GM15510 (cell line): ENCODE data around the gene CTBP1.

Experiments used
- POLR2A ChIP-seq: IDR thresholded peaks from 3 replicates; pipeline ENCODE4 v1.6.1; 2011; ENCODE audit warnings: borderline replicate concordance; ENCODE audit not compliant: insufficient read length; ENCODE audit errors: extremely low read depth

The CTBP1 gene

DNA sequence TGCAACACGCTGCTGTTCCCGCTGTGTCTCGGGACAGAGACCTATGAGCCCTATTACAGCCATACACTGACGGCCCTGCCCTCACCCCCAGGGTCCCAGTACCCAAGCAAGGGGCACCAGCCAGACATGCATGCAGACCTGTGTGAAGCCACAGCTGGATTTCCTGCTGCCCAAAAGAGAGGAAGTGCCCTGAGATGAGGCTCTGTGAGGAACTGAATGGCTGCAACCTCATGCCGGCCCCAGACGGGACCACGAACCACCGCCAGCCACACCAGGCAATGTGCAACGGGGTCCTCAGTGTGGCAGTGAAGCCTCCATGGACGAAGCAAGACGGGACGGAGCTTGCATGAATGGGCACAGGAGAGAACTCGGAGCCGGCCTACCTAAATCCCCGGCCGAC lies 21.1 kb downstream of the CTBP1 start:
- TF ChIP-seq POLR2A = no peak

DNA sequence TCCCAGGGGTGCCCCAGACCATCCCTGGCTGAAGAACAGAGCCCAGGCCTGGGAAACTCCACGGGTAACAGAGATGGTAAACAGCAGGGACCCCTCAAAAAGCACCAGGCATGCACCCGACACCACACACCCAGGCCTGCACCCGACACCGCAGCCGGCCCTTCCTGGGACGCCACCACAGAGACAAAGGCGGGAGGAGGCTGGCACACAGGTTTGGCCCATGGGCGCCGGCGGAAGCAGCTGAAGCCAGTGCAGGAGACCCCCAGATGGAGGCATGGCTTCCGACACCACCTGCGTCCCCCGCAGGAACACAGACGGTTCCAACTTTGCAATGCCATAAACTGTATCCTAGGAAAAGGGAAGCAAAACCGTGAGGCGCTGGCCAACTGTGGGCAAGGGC lies 22.3 kb downstream of the CTBP1 start:
- TF ChIP-seq POLR2A = no peak

DNA sequence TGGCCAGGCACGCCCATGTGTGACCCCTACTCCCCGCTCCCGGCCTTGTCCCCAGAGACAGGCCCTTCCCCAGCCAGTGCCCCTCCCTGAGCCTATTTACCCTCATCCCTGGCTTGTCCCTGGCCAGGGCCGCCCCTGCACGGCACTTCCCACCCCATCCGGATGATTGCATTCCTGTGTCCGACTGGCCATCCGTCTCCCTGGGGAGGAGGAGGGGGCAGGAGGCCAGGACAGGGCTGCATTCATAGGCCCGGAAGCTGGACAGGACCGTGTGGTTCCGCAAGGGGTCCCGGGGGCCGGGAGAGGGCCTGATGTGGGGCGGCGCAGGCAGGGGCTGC lies 22.8 kb downstream of the CTBP1 start:
- TF ChIP-seq POLR2A = no peak

DNA sequence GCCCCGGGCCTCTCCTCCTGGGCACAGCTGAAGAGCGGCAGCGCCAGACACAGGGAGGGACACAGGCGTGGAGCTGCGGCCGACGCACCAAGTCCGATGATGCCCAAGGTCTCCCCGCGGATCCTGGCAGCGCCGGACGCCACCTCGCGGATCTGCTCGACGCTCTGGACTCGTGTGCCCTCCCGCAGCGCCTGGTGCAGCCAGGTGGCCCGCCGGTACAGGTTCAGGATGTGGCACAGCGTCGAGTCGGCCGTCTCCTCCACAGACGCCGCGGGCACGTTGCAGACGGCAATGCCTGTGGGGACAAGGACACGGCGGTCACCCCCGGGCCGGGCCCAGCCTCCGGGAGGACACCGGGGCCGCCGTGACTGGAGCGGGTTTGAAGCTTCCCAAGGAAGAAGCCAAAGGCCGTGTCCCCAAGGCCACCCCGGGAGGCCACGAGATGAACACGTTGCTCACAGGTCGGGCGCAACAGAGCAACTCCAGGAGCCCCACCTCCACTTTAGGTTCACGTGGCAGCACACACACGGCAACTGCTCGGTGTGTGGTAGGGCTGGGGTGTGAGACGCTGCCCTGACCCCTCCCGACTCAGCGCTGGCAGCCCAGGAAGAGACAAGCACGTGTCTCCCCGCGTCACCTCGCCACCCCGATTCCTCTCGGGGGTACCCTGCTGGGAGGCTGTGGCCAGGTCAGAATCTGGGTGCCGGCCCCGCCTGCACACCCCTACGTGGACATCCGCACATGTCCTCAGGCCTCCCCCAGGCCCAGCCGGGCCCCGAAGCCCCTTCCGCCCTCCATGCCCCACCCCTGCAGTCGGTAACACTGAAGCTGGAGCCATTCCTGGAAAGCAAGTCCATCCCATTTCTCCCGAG lies 23.4 kb downstream of the CTBP1 start:
- TF ChIP-seq POLR2A = no peak

DNA sequence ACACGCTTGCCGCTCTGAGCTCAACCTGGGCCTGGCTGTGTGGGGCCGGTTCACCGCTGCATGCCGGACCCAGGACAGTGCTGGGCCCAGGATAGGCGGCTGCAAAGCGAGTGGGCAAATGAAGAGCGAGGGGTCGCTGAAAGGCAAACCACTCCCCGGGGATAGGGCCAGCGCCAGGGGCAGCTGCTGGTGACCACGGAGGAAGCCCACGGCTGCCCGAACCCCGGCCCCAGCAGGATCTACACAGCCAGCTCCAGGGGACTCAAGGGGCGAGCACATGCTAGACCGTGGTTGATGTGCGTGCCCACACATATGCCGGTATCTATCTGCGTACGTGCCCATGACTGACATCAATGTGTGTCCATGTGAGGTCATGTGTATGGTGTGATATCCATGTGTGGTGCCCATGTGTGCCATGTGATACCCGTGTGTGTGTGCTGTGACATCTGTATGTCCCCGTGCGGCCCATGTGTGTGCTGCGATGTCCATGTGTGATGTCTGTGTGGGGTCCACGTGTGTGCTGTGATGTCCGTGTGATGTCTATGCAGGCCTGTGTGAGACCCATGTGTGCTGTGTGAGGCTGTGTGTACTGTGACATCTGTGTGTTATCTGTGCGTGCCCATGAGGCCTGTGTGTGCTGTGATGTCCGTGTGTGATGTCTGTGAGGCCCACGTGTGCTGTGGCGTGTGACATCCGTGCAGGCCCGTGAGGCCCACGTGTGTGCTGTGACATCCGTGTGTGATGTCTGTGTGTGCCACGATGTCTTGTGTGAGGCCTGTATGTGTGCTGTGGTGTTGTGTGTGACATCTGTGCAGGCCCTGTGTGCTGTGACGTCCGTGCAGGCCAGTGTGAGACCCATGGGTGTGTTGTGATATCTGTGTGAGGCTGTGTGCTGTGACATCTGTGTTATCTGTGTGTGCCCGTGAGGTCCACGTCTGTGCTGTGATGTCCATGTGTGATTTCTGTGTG lies 24.8 kb downstream of the CTBP1 start:
- no peak for TF ChIP-seq POLR2A

DNA sequence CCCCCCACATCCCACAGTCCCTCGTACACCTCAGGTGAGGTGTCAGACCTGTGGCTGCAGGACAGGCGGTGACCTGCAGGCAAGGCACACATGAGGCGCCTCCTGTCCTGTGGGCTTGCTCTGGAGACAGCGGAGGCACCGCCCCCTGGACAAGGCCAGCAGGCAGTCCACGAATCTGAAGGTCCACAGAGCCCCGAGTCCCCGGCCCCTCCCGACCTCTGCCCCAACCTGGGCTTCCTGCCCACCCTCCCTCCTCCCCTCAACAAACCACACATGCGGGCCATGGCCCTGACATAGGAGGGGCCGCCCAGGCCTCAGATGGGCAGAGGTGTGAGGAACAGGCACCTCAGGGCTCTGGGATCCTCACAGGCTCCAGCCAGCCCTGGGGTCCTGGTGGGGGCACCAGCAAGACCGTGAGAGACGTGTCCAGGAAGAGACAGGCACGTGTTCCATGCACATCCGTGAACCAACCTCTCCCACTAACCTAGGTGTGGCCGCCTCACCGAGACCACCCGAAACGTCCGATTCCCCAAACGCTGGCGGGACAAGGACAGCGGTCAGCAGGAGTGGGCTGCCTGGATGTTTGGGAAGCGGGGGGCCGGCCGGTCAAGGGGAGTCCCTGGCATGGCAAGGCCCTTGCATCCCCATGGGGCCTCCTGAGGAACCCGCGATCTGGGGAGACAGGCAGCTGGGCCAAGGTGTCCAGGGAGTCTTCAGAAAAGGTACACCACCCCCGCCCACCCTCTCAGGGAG lies 25.8 kb downstream of the CTBP1 start:
- TF ChIP-seq POLR2A = no peak

DNA sequence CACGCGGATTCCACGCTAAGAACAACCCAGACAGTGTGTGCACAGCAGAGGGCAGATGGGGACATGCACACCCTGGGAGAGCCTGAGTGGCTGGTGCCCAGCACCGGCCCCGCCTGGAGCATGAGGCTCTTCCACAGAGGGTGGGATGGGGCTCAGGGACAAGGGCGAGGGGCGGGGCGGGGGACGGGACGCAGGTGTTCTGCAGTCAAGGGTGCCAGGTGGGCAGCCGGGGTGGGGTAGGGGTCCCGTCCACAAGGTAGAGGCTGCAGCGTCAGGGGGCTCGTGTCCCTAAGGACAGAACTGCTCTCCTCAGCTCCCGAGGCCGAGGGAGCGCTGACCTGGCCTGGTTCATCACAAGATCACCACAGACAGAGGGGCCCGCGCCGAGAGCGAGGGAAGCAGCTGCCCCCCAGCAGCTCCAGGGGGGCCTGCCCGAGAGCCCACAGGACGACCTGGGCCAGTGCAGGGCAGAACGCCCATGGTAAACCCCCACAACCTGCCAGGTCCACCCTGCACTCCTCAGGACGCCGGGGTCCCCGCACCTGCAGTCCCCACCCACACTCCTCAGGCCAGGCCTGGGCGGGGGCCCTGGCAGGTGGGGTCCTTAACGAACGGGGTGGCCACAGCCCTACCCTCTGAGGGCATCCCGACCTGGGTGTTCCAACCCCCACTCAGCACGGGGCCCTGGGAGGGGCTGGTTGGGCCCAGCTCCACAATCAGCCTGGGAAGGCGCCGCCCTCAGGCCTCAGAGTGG lies 26.7 kb downstream of the CTBP1 start:
- TF ChIP-seq POLR2A = no peak

DNA sequence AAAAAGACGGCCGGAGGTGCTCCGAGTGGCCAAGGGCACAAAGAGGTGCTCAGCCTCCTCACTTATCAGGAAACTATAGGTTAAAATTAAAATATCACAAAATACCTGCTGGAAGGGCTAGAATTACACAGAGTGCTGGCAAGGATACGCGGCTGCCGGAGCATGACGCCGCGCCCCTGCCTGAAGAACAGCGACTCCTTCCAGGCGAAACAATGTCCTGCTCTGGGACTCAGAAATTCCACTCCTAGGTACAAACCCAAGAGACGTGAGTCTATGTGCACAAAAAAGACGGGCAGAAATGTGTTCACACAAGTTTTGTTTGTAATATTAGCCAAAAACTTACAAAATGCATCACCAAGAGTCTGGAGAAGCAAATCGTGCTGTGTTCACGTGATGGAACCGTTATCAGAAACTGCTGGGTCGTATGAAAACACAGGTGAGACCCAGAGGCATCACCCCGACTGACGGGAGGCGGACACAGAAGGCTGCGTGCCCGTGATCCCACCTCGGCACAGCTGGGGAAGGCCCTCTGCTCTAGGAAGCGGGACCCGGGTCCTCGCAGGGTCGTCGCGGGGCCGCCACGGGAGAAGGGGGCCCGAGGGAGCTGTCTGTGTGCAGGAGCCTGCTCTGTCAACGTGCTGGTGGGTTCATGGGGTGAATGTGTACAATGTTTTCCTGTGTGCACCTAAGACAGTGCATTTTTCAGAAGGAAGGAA lies 27.6 kb downstream of the CTBP1 start:
- no peak for TF ChIP-seq POLR2A

DNA sequence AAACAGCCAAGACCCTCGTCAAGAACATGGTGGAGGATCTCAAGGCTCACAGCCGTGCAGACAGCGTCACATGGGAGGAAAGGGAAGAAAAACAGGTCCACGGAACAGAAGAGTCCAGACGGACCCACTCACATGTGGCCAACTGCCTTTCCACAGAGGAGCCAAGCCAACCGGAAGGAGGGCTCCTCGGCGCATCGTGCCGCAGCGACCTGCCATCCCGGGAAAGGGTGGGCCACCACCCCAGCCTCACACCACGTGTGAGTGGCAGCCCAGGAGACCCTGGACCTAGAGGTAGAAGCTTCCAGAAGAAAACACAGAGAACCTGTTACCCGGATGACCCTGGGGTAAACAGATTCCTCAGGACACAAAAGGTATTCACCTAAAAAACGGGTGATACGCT lies 28.4 kb downstream of the CTBP1 start:
- TF ChIP-seq POLR2A = no peak

DNA sequence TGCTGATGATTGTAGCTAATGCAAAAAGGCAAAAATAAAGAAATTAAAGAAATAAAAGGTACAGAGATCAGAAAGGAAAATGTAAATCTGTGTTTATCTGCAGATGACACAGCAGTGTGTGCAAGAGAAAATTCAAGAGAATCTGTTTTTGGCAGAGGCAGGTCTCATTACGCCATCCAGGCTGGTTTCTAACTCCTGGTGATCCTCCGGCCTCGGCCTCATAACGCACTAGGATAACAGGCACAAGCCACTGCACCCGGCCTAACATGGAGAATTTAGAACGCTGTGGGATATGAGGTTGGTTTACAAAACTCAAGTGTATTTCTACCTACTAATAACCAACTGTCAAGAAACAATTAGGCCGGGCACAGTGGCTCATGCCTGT lies 29.4 kb downstream of the CTBP1 start:
- TF ChIP-seq POLR2A = peak; percentile 9

DNA sequence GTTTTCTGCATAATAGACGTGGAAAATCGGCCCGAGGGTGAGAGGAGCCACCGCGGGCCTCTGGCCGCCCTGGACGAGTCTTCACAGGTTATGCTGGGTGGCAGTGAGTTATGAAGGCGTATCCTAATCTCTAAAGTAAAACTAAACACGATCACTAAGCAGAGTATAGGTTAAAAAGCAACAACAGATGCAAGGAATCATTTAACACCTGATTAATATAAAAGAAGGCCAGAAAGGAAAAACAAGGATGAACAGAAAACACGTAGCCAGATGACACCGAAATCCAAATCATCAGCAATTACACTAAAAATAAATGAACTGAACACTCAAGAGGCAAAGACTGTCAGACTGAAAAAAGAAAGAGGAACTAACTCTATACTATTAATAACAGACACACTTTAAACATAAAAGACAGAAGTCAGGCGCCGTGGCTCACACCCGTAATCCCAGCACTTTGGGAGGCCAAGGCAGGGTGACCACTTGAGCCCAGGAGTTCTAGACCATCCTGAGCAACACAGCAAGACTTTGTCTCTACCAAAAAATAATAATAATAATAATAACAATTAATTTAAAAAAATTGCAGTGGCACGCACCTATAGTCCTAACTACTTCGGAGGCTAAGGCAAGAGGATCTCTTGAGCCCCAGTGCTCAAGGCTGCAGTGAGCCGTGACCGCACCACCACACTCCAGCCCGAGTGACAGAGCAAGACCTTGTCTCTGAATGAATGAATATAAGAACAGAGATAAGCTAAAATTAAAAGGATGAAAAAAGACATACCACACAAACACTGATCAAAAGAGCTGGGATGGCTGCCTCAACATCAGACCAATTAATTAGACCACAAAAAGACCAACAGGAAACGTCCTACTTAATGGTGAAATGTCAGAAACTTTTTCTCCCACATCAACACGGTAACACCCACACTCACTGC lies 30.0 kb downstream of the CTBP1 start:
- no peak for TF ChIP-seq POLR2A

DNA sequence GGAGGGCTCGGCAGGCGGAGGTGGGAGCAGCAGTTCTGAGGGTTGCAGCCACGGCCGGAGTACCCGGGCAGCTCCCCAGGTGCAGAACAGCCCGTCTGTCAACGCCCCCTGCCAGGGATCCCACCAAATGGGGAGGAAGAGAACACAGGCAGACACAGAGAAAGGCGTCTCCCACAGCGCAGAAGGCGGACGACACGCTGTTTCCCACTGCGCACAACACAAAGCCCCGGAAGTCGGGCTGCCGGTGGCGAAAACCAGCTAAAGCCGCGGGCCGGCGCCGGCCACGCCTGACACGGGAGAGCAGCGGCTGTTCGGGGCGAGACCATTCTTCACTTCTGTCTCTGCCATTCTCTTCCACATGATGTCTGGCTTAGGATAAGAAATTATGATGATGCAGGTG lies 31.6 kb downstream of the CTBP1 start:
- TF ChIP-seq POLR2A = no peak

DNA sequence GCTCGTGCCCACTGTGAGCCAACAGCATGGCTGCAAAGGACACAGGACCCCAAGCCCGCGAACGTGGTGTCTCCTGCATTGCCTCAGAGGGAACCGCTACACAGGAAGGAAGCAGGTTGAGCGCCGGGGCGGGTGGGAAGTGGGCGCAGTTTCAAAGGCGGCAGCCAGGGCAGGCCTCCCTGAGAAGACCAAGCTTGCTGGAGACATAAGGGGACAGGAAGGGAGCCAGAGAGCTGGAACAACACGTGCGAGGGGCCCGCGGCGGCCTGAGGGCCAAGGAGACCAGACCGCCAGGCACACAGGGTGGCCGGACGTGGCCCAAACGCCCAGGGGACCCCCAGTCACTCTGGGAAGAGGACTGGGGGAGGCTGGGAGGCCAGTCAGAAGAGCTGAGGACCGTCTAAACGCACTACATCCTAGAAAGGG lies 32.0 kb downstream of the CTBP1 start:
- no peak for TF ChIP-seq POLR2A
